ENCODE measurements around the gene NEK10.

Gene NEK10

DNA sequence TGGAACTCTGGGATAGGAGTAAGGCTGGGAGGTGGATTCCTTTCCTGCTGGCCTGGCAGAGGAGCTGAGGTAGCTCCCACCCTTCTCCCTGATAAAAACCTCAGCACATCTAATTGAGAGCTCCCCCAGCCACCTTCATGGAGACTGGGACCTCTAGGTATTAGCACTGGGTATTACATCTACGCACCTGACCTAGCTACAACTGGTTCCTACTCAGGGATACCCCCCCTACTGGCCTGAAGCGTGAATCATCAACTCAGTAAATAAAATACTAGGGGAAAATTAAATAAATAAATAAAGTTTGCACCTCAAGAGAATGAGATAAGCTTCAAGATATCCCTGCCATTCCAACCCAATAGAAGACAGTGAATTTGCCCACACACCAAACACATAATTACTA is 140.4 kb downstream of the NEK10 start:
- no peak for DNase-seq

DNA sequence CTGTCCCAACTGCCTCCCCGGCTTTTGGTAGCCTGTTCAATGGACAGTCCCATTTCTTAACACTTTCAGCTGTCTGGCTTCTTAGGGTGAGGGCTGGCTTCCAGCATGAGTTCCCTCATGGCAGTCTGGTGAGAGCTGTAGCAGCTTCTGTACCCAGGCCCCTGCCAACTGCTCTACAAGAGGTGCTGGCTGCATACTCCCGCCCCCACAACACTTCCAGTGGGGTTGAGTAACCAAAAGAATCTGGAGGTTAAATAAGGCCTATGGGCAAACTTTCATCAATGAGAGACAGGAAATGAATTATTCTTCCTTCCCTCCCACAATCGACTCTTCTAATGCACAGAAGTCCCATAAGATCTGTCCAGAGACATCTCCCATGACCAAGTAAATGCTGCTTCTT is 145.0 kb downstream of the NEK10 start:
- DNase-seq, result peak; percentile 8

DNA sequence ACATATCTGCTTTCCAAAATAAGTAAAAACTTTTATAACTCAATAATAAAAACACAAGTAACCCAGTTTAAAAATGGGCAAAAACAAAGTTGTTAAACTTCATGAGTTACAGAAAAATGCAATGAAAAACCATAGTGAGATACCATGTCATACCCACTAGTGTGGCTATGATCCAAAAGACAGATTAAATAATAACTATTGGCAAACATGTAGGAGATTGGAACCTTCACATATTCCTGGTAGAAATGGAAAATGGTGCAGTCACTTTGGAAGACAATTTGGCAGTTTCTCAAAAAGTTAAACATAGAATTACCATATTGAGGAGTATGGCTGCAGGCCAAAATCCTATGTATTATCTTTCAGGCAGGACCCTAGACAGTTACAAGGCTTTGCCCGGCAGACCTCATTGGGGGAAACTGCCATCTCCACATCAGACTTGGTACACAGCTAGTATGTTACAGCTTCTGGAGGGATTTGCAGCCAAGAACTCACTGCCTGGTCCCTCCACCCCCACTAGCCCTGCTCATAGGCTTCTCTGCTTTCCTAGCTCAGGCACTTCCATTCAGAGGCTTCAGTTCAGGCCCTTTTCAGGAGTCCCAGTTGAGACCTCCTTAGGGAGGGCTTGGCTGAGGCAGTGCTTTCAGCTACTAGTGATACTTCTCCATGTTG is 147.8 kb downstream of the NEK10 start:
- no peak for DNase-seq

DNA sequence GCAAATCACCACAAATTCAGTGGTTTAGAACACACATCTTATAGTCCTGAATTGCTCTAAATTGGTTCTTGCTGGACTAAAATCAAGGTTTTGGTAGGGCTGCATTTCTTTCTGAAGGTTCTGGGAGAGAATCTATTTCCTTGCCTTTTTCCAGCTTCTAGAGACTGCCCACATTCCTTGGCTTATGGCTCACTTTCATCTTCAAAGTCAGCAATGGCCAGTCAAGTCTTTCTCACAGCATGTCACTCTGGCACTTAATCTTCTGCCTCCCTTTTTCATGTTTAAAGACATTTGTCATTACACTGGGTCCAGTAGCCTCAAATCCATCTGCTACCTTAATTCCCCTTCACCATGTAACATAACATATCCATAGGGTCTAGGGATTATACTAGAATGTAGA is 149.0 kb downstream of the NEK10 start:
- DNase-seq, result no peak

DNA sequence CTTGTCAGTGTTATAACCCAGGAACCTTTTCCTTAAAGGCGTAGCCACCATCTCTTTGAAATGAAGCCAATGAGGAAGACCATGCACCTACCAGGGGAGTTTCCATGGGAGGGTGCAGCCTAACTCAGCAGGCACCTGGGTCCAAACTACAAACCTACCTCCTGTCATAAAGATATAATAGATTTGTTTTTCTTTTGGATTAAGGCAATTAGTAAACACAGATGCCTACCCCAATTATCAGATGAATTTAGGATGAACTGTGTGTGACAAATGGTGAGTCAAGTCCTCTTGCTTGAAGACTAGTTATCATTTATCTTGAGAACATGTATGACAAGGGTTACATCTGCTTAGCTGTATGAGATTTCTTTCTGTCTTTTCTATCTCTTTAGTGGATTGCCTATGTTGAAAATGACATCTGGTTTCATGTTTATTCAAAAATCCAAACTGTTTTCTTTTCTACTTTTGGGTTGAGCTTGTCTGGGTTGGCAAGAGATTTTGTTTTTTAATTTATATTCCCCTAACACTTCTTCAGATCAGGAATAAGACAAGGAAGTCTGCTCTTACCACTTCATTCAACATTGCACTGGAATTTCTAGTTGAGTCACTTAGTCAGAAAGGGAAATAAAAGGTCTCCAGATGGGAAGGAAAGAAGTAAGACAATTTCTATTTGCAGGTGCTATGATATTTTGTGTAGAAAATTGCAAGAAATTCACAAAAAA is 149.9 kb downstream of the NEK10 start:
- DNase-seq, result peak; percentile 27

DNA sequence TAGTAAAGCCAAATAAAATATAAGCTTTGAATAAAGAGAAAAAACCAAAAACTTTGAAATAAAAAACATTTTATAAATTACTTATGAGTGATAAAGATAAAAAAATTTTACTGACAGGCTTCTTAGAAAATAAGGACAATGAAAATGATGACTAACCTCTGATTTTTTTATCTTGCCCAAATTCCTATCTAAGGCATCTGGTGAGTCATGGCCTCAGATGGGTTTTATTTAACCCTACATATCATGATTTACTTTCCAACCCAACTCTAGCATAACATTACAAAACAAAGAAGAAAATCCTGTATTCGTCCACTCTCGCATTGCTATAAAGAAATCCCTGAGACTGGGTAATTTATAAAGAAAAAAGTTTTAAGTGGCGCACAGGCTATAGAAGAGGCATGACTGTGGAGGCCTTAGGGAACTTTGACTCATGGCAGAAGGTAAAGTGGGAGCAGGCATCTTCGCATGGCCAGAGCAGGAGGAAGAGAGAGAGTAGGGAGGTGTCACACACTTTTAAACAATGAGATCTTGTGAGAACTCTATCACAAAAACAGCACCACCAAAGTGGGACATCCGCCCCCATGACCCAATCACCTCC is 152.1 kb downstream of the NEK10 start:
- peak; percentile 74 for DNase-seq

DNA sequence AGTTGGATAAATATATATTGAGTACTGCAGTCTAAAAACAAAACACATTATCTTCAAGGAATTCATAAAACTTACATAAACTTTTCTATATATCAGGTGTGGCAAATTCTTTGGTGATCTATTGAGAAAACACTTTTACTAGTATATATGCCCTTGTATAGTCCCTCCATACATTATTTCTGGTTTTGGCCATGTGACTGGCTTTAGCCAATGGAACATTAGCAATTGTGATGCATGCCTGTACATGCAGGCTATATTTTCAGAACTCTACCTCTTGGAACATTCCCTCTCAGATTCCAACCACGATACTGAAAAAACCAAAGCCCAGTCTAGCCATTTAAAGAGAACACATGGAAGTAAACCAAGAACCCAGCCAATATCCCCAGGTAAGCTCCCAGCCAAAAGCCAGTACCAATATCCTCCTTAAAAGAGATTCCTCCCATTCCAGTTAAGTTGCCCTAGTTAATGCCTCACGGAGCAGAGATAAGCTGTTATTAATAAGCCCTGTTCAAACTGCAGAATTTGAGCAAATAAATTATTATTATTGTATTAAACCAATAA is 152.8 kb downstream of the NEK10 start:
- DNase-seq, result no peak

DNA sequence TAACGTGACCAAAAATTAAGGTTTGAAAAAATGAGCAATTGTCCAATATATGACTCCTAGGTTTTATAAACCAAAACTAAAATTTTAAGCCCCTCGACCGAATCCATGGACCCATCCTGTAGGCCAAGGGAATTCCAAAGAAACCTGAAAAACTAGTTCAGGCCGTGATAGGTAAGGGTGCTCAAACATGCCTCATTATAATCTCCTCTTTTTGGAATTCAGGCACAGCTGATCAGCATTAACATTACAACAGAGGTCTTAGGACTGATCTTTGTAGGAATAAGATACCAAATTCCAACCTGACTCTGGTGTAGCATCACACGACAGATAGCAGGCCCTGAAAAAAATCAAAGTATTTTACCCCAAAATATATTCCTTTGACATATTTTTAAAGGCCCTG is 155.7 kb downstream of the NEK10 start:
- DNase-seq, result no peak

DNA sequence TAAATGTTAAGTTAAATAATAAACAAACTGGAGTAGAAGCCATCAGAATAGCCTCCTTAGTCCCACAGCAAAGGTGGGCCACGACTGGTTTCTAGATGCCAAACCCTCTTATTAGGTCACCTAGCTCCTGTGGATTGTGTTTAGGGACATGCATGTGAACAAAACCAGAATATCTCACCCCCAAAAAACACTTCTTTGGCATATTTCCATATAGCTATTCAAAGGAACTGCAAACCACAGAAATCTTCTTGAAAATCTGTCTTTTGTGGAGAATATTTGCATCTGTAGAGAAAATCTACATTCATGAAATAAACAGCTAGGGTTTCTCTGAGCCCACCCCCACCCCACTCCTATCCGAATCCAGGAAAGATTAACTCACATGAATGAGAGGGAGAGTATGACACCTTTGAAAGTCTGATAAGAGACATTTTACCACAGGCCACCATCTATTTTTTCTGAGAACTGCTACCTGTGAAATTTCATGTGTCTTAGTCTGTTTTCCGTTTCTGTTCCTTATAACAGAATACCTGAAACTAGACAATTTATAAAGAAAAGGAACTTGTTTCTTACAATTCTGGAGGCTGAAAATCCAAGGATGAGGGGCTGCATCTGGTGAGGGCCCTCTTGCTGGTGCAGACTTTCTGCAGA is 159.4 kb downstream of the NEK10 start:
- DNase-seq, result no peak

DNA sequence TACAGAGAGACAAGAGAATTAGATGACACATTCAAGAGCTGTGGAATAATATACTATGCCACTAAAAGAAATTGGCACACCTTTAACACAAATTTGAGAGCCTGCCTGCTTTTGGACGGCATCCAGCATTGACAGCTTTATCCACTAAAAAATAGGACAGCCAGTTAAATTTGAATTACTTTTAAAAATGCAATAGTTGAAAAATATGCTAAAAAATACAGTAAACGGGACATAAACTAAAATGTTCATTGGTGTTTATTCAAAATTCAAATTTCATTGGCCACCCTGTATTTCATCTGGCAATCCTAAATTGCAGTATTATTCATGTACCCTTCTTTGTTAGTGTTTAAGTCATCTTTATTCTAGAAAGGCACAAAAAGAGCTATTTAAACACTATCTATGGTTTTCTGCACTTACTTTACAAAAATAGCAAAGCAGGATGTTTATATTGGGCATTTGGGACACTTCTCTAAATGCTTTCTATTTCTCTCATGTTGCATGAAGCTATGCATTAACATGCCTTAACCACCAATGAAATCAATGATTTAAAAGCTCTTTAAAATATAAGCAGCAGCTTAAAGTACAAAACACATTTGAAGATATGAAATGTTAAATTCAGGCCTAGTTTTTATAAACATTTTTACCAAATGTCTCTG is 160.1 kb downstream of the NEK10 start:
- no peak for DNase-seq

DNA sequence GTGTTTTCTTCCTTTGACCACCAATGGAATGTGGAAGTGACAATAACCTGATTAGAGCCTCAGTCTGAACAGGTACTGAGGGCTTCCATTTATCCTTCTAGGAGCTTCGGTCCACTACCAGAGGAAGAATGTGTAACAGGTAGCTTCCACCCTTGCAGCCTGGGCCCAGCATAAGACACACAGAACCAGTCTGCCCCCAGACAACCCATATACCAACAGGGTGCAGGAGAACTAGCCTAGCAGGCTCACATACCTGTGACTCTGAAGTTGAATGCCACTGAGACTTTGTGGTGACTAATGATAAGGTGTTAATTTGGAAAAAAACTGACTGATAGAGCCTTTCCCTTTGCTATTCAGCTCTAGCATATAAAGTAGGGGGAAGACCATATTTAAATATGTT is 166.2 kb downstream of the NEK10 start:
- no peak for DNase-seq

DNA sequence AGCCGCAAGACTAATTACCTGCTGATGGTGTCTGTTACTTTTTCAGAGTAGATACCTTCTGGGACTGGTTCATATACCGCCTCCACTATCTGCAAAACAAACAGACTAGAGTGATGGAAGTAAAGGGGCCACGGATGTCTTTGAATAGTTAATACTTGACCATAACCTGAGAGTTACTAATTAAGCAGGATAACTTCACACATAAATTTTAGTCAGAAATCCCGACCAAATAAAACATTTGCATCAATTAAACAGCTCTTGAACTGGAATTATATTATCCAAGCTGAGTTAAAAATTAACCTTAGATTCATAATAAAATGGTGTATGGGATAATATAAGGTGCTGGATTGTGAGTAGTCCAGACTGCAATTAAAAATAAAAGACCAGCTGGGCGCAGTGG is 167.7 kb downstream of the NEK10 start:
- no peak for DNase-seq

DNA sequence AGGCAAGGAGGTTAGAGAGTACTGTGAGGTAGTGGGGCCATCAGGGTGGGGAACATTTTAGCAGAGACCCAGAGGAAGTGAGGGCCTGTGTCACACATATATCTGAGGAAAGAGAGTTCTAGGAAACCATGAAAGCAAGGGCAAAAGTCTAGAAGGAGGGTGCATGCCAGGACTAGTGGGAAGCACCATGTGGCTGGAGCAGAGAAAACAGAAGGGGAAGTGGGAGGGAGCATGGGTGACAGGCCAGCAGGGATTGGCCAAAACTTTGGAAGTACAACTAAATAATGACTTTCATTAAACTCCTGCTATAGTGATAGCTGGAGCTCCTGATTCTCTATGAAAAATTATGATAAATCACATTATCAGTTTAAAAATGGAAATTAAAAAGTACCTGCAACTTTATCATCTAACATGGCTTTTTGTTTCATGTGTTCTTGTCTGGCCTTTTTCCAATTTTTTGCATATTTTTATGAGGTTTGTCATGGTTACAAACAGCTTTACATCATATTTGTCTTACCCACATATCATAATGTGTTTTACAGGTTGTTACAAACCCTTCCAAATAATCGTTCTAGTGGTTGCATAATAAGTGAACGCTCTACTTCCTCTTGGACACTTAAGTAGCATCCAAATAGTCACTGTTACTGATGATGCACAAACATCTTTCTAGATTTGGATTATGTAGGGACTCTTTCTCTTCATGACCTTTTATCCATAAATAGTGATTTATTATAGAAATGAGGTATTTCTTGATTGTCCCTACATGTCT is 168.3 kb downstream of the NEK10 start:
- no peak for DNase-seq

DNA sequence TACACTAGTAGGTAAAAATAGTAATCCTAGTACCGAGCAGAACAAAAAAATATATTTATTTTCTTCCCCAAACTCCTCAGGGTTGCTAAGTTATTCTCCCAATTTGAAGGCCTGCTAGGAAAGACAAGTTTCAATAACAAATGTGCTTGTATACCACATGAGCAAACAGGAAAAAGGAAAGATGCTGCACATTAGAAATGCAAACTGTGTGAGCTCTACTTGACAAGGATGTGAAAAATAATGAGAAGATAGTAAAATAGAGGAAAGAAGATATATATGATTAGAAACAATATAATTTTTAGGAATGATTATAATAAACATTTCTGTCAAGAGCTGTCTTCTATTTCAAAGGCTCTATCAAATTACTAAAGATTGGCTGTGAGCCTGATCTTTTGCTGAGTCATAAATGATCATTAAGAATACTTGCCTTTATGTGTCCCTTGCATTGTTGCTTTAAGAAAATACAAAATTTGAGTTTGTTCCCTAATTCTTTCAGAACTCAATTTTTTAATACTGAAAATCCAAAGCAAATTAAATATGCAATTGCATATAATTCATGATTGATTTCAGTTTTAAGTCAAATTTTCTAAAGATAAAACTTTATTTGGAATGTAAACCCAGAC is 174.2 kb downstream of the NEK10 start:
- peak; percentile 17 for DNase-seq

DNA sequence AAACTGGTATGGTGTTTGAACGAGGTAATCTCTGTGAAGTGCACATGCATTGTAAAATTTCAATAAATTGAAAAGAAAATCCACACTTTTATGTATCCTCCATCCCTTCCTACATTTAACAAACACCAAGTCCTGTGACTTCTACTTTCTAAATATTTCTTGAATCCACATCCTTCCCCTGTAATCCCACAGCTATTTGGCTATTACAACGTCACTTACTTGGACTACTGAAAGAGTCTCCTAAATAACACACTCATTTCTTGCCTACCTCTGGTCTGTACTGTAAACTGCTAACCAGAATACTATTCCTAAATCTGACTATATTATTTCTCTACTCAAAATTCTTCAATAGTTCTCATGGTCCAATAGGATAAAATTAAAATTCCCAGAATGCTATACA is 176.1 kb downstream of the NEK10 start:
- no peak for DNase-seq

DNA sequence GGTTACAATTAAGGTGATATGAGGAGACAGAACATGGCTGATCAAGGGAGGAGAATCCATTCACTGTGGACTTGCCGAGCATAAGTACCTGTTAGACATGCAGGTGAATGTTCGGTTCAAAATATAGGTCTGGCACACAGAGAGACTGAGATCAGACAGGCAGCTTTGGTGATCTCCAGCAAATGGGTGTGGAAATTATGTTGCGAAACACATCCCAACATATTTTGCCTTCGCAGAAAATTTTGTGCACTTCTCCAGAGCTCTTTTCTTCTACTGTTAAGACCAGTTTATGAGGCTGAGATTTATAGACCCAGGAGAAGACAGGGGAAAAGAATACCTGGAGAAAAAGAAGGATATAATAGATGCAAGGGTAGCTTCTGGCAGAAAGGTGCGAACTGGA is 183.2 kb downstream of the NEK10 start:
- DNase-seq, result no peak

DNA sequence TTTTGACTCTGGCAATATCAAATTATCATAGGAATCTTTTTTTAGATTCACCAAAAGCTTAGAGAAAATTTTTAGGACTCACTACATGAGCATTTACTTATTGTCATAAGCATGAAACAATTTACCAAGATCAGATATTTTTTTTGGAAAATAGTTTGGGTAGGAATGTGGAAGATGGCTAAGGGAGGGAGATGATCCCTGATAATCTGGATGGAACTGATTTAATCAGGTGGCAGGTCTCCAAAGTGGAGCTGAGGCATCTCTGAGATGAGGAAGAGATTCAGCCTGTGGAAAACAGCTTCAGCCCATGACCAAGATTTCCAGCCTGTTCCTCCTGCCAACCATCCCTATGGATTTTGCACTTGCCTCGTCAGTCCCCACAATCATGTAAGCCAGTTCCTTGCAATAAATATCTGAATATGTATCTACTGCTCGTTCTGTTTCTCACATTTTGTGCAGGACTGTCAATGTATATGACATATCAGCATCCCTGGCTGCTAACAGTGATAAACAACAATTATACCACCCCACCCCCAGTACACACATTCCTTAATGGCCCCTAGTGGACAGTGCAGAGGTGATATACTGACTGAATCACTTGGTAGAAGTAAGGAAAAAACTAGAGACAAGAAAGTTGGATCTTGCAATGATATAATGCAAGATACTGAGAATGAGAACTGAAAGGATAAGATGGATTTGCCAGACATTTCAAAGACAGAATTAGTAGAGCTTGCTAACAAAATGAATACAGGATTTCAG is 183.8 kb downstream of the NEK10 start:
- no peak for DNase-seq

DNA sequence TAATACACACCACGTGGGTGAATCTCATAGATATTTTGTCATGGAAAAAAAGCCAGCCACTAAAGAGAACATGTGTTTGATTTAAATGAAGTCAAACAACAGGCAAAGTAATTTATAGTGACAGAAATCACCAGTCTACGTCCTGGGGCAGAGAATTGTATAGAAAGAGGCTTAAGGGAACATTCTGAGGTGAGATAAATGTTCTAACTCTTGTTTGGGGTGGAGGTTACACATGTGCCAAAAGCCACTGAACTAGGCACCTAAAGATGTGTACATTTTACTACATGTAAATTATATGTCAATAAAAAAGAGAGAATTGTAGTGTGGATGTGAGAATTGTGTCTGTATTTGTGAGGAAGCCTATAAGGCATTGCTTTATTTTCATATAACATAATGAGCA is 184.9 kb downstream of the NEK10 start:
- no peak for DNase-seq

DNA sequence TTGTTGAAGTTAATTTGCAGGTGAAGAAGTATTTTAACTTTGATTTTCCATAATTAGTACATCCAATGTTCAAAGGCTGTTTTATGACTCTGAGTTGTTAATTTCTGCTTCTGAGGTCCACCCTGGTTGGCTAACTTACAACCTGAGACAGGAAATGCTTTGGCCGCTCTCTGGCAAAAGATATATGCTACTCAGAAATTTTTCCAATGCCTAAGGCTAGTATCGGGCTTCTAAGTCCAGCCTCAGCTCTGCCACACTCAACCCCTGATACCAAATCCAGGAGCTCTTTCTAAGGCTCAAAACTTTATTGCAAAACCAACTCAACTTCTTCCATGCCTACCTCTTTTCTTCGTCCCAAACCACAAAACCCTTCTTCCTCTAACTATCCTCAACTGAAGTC is 192.9 kb downstream of the NEK10 start:
- DNase-seq, result no peak

DNA sequence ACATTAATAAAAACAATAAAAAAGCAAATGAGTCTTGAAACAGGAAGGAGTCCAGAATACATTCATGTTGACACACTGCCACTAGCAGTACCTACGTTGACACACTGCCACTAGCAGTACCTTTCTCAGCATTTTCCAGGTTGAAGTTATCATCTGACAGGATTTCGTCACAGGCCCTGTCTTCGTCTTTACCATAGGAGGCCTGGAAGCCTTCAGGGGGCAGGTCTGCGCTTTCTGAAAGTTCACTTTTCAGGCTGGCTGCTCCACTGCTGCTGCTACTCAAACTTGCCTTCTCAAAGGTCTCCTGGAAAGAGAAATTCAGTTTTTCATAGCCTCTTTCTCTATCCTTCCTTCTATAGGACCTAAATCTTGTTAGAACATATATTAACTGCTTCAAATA is 194.7 kb downstream of the NEK10 start:
- DNase-seq, result no peak

DNA sequence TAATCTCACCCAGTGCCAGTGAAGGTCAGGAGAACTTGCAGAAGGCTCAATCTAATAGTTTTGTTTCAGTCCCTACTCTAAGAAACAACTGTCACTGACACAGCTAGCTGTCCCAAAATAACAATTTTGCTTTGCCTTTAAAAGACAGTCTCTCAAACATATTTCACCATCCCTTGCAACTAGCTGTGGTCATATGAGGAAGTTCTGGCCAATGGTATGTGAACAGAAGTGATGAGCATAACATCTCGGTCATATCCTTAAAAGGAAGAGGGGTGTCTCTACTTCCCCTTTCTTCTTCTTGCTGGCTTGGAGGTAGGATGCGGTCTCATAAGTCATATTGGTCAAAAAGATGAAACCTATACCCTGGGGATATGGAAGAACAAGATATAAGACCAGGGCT is 198.1 kb downstream of the NEK10 start:
- no peak for DNase-seq

Measured in fibroblast of skin of abdomen (primary cell).